GM12878 (cell line): ENCODE results near the gene FCF1. TPM values are rescaled to one million over a fixed set of nuclear protein-coding genes. Genes with fewer than 3 reads are reported as not detected.

Source experiments
- ATAC-seq: fragments of 200-7000 bp; cut with Tn5 transposase; 3 replicates; pipeline ENCODE4 v1.9.1; 2020; ENCODE audit warnings: mild to moderate bottlenecking, moderate library complexity
- BruUV-seq: library from RNA; stranded (reverse); fragments of 400-500 nt; replicated peaks from 2 replicates; lab custom pipeline; 2021; lab: Mats Ljungman, UMichigan
- CTCF ChIA-PET: fragments of 300-600 bp; sonication (Branson Sonifier 250); formaldehyde crosslinking; extraction: SDS; loops from one replicate; lab custom pipeline; 2021; ENCODE audit warnings: inconsistent platforms; lab: Yijun Ruan, JAX
- POLR2A ChIA-PET: fragments of 350-600 bp; formaldehyde crosslinking; extraction: SDS; loops from one replicate; lab custom pipeline; 2021; ENCODE audit warnings: inconsistent platforms; lab: Charles Lee
- RAD21 ChIA-PET: fragments of 300-600 bp; sonication (Branson Sonifier 250); formaldehyde crosslinking; loops from one replicate; lab custom pipeline; 2023; ENCODE audit warnings: antibody characterized with exemption; ENCODE audit not compliant: unreplicated experiment; lab: Charles Lee
- SMC1A ChIA-PET: fragments of 300-600 bp; sonication (Branson Sonifier 250); formaldehyde crosslinking; loops from one replicate; lab custom pipeline; 2023; ENCODE audit not compliant: unreplicated experiment, uncharacterized antibody; lab: Charles Lee
- DNase-seq: peaks from one replicate; pipeline ENCODE4 v3.0.0-alpha.2; 2011; ENCODE audit warnings: low read depth, low spot score
- FAIRE-seq: peaks from 3 replicates; lab custom pipeline; 2011; peaks lifted over from hg19 to GRCh38; lab: Jason Lieb, UNC
- H2AFZ ChIP-seq: 2 replicates; pipeline ENCODE4 v1.6.0; 2011; ENCODE audit warnings: low read depth, low read length, control low read depth; ENCODE audit not compliant: control insufficient read depth
- H3K27ac ChIP-seq: 2 replicates; pipeline ENCODE4 v1.5.1; 2011; ENCODE audit warnings: control low read depth; ENCODE audit not compliant: control insufficient read depth, insufficient read depth
- H3K27me3 ChIP-seq, 2 experiments: replicated peaks in 1 of 2; 2 replicates each; pipeline versions ENCODE4 v1.6.0 to v1.6.1; 2011; ENCODE audit warnings: low read length in 1 of 2; ENCODE audit not compliant: control insufficient read depth in 2 of 2, insufficient read depth in 2 of 2
- H3K36me3 ChIP-seq, 2 experiments: 2 replicates each; pipeline ENCODE4 v1.5.1; 2011; ENCODE audit warnings: low read length in 1 of 2; ENCODE audit not compliant: control insufficient read depth in 2 of 2, insufficient read depth in 2 of 2
- H3K4me1 ChIP-seq: 2 replicates; pipeline ENCODE4 v1.6.1; 2011; ENCODE audit warnings: mild to moderate bottlenecking, low read length, moderate library complexity, mixed read lengths; ENCODE audit not compliant: control insufficient read depth, insufficient read depth
- H3K4me2 ChIP-seq: 2 replicates; pipeline ENCODE4 v1.6.0; 2011; ENCODE audit warnings: control low read depth; ENCODE audit not compliant: control insufficient read depth, insufficient read depth
- H3K4me3 ChIP-seq: fragments of 200-600 bp; sonication (generic); 2 replicates; pipeline ENCODE4 v1.5.1; 2016
- H3K79me2 ChIP-seq: 2 replicates; pipeline ENCODE4 v1.6.0; 2011; ENCODE audit warnings: low read length; ENCODE audit not compliant: control insufficient read depth, insufficient read depth
- H3K9ac ChIP-seq: 2 replicates; pipeline ENCODE4 v1.8.0; 2011; ENCODE audit warnings: low read length, control low read depth, mixed read lengths; ENCODE audit not compliant: control insufficient read depth, insufficient read depth
- H3K9me3 ChIP-seq: replicated peaks from 3 replicates; pipeline ENCODE4 v1.5.1; 2011; ENCODE audit warnings: mild to moderate bottlenecking, low read length; ENCODE audit not compliant: control insufficient read depth, insufficient read depth
- H4K20me1 ChIP-seq: 2 replicates; pipeline ENCODE4 v1.6.0; 2011; ENCODE audit not compliant: control insufficient read depth, insufficient read depth
- CREM ChIP-seq: IDR thresholded peaks from 2 replicates; pipeline ENCODE4 v1.6.1; 2014; ENCODE audit warnings: antibody characterized with exemption, low read depth
- FOXK2 ChIP-seq: fragments of 450-650 bp; IDR thresholded peaks from 2 replicates; pipeline ENCODE4 v1.6.1; 2017; ENCODE audit warnings: mild to moderate bottlenecking, moderate library complexity
- JUND ChIP-seq: IDR thresholded peaks from 2 replicates; pipeline ENCODE4 v1.6.1; 2012; ENCODE audit warnings: low read depth, mild to moderate bottlenecking, low read length, improper control_type of control experiment, moderate library complexity
- MTA3 ChIP-seq: IDR thresholded peaks from 2 replicates; pipeline ENCODE4 v1.6.1; 2012; ENCODE audit warnings: low read length, inconsistent platforms, borderline replicate concordance
- NFYA ChIP-seq: IDR thresholded peaks from 2 replicates; pipeline ENCODE4 v1.6.1; 2011; ENCODE audit warnings: low read depth, mild to moderate bottlenecking, low read length, improper control_type of control experiment, borderline replicate concordance
- PAX5 ChIP-seq: IDR thresholded peaks from 2 replicates; pipeline ENCODE4 v1.6.1; 2011; ENCODE audit warnings: low read depth, low read length, borderline replicate concordance
- RB1 ChIP-seq: fragments of 450-650 bp; formaldehyde crosslinking; IDR thresholded peaks from 2 replicates; pipeline ENCODE4 v1.6.1; 2017; ENCODE audit warnings: mild to moderate bottlenecking, borderline replicate concordance
- RELB ChIP-seq: fragments of 450-650 bp; IDR thresholded peaks from 2 replicates; pipeline ENCODE4 v1.6.1; 2017; ENCODE audit warnings: low read depth, mild to moderate bottlenecking, moderate library complexity
- SIN3A ChIP-seq: IDR thresholded peaks from 2 replicates; pipeline ENCODE4 v1.6.1; 2012; ENCODE audit warnings: low read depth, low read length, improper control_type of control experiment
- YY1 ChIP-seq: IDR thresholded peaks from 2 replicates; pipeline ENCODE4 v1.6.1; 2011; ENCODE audit warnings: low read depth, mild to moderate bottlenecking, low read length
- ZBTB33 ChIP-seq: fragments of 450-650 bp; IDR thresholded peaks from 2 replicates; pipeline ENCODE4 v1.6.1; 2017; ENCODE audit warnings: mild to moderate bottlenecking
- ZSCAN29 ChIP-seq: fragments of 450-650 bp; IDR thresholded peaks from 2 replicates; pipeline ENCODE4 v1.6.1; 2017; ENCODE audit warnings: mild to moderate bottlenecking, moderate library complexity
- WGBS: methylation state at CpG from one replicate; pipeline ENCODE4 v1.1.6; 2016; ENCODE audit warnings: low lambda C conversion rate; ENCODE audit not compliant: insufficient replicate concordance, insufficient coverage; ENCODE audit errors: missing lambda C conversion rate; 5-methylcytosine and 5-hydroxymethylcytosine counted together
- in situ Hi-C: fragments of 300-500 bp; cut with MboI; formaldehyde crosslinking; loops from 9 replicates; pipeline ENCODE4 v1.14.3; 2018; ENCODE audit warnings: mixed read lengths
- intact Hi-C: fragments of 100-400 bp; cut with micrococcal nuclease; formaldehyde crosslinking; loops from one replicate; pipeline ENCODE4 v1.14.2; 2022; ENCODE audit not compliant: unreplicated experiment
- polyA plus RNA-seq, 11 experiments: library from polyadenylated mRNA; depleted of rRNA in 4 of 11; unstranded in 6 of 11; stranded (reverse) in 5 of 11; fragments of >200 nt; fragmentation: Nextera tagmentation in 4 of 11; fragmentation: Illumina TruSeq in 1 of 11; extraction: Ambion mirVana in 4 of 11; extraction: Trizol in 1 of 11; gene quantifications; 1 replicate in 1 of 11; 2 replicates in 10 of 11; pipeline versions ENCODE4 v1.2.1 to v1.2.3, GENCODE V29; 2011 to 2016; ENCODE audit warnings: inconsistent platforms in 2 of 11, missing spikeins in 2 of 11, low read depth in 1 of 11
- total RNA-seq, 4 experiments: library from RNA; depleted of rRNA in 3 of 4; stranded (reverse); fragments of >200 nt in 3 of 4; fragmentation: Illumina TruSeq in 1 of 4; extraction: Trizol in 1 of 4; gene quantifications; 2 replicates each; pipeline versions ENCODE4 v1.2.1 to v1.2.3, GENCODE V29; 2013 to 2021
- TF ChIP-seq, protein P1 (sequence below): IDR thresholded peaks from 2 replicates; pipeline ENCODE4 v1.6.1; 2012; ENCODE audit warnings: low read depth, low read length, improper control_type of control experiment

FCF1 gene
- total and polyA plus RNA-seq, 10 of the 15 experiments (the other 5 are each of a cell fraction or from before 2014, with no cell fraction given): 6.2 to 88.7 (median 28.5) TPM

GRCh38 chr14:74710480-74710879 is 2.5 kb upstream of the FCF1 start:
- WGBS: 95% methylated on average over 1 of the region's 1 CpG
- RAD21 ChIA-PET: interaction anchor here (0.6 kb wide), 1 partner anchor 42 kb away, joined by 3 read pairs; no protein-coding TSS in a partner anchor
- Histone ChIP-seq H3K4me3 (peak overlapping the region; percentile 22; the same call in 1 of the 2 replicates), H2AFZ (no peak overlapping the region), H4K20me1 (no peaks in the 10 kb centered on the region), H3K79me2 (peaks cover 66% of the 10 kb centered on the region), H3K4me1 (peaks cover 3% of the 10 kb centered on the region; the same call in 1 of the 2 replicates), H3K27ac (no peak overlapping the region), H3K4me2 (peak overlapping the region; percentile 68; the same call in 1 of the 2 replicates), H3K27me3 (no peaks in the 10 kb centered on the region), H3K36me3 (peaks cover 0 to 3% of the 10 kb centered on the region in 2 experiments; a peak in 1 of 4 replicates), H3K9ac (no peak overlapping the region), H3K9me3 (no peaks in the 10 kb centered on the region)
- SMC1A ChIA-PET: interaction anchor here (1.1 to 2.3 kb wide), 3 partner anchors 52 to 102 kb away, joined by 3 to 6 read pairs (median 4); no protein-coding TSS in a partner anchor
- POLR2A ChIA-PET: interaction anchor here (0.6 to 0.7 kb wide), 2 partner anchors 9 to 173 kb away, joined by 3 to 4 read pairs; no protein-coding TSS in a partner anchor
- TF ChIP-seq ZSCAN29 (no peak), FOXK2 (no peak), RB1 (no peak), PAX5 (no peak), SIN3A (no peak)
- ATAC-seq (no peak), FAIRE-seq (no peak), DNase-seq (no peak)
- in situ Hi-C loops (no loop called here), intact Hi-C loops (loop anchor here (5.0 kb wide), 1 partner anchor 52 kb away; the partner anchor contains the start of gene YLPM1)
- no TSS peak for BruUV-seq
- CTCF ChIA-PET: interaction anchor here (1.3 kb wide), 1 partner anchor 101 kb away, joined by 4 read pairs; no protein-coding TSS in a partner anchor

DNA sequence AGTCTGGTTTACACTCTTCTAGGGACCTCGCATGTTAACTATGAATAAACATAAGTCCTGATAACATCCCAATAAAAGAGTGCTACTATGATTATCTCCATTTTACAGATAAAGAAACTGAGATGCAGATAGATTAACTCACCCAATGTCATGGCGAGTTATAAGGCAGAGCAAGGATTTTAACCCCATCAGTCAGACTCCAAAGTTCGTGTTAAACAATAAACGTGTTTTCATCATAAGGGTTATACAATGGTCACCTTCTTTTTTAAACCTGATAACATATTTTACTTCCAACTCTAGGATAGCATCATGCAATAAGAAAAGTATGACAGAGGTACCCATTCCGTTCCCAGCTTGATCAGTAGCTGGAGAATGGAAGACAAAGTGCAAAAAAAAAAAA is 1.3 kb upstream of the FCF1 start:
- POLR2A ChIA-PET: interaction anchor here (0.6 to 0.7 kb wide), 3 partner anchors 33 to 1925 kb away, joined by 3 to 7 read pairs (median 6); no protein-coding TSS in a partner anchor
- 95% methylated on average over 5 of the region's 5 CpGs for WGBS
- no TSS peak for BruUV-seq
- TF ChIP-seq RELB (no peak), YY1 (no peak), CREM (no peak), JUND (no peak), ZBTB33 (no peak), NFYA (no peak), MTA3 (no peak)
- TF ChIP-seq, protein P1, sequence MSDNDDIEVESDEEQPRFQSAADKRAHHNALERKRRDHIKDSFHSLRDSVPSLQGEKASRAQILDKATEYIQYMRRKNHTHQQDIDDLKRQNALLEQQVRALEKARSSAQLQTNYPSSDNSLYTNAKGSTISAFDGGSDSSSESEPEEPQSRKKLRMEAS: no peak

More for the DNA sequence above, 1.3 kb upstream of the FCF1 start:
- DNase-seq (no peak), FAIRE-seq (no peak), ATAC-seq (no peak)
- ChIA-PET SMC1A (interaction anchor here (0.7 to 1.5 kb wide), 3 partner anchors 11 to 50 kb away, joined by 3 read pairs; no protein-coding TSS in a partner anchor), CTCF (interaction anchor here (1.2 kb wide), 1 partner anchor 103 kb away, joined by 5 read pairs; no protein-coding TSS in a partner anchor), RAD21 (no interaction called here)
- Histone ChIP-seq H2AFZ (no peak overlapping the region), H3K9me3 (no peaks in the 10 kb centered on the region), H3K27ac (no peak overlapping the region), H3K36me3 (peaks cover 0 to 5% of the 10 kb centered on the region in 2 experiments; a peak in 1 of 4 replicates), H3K4me1 (peaks cover 3% of the 10 kb centered on the region; the same call in 1 of the 2 replicates), H3K27me3 (no peaks in the 10 kb centered on the region), H3K4me3 (no peak overlapping the region), H4K20me1 (no peaks in the 10 kb centered on the region), H3K9ac (no peak overlapping the region), H3K4me2 (peak overlapping the region; percentile 55), H3K79me2 (peaks cover 61% of the 10 kb centered on the region)
- in situ Hi-C loops: no loop called here
- intact Hi-C loops: loop anchor here (5.0 kb wide), 1 partner anchor 51 kb away; the partner anchor contains the start of gene YLPM1
